ENCODE measurements around the gene ATP9B.

Gene ATP9B

GRCh38 chr18:79410731-79411613, 341.8 kb downstream of the ATP9B start:
- DNase-seq (ENCODE audit: low spot score) = no peak

- no peak for DNase-seq (ENCODE audit: low spot score)
Measured at GRCh38 chr18:79411614-79412526, 342.7 kb downstream of the ATP9B start.

- no peak for DNase-seq (ENCODE audit: low spot score)
Measured at GRCh38 chr18:79413025-79413424, 343.8 kb downstream of the ATP9B start.

GRCh38 chr18:79413426-79413825, 344.2 kb downstream of the ATP9B start:
- no peak for DNase-seq (ENCODE audit: low spot score)

GRCh38 chr18:79413901-79414300, 344.7 kb downstream of the ATP9B start:
- DNase-seq (ENCODE audit: low spot score) = no peak

GRCh38 chr18:79416022-79416676, 347.0 kb downstream of the ATP9B start:
- no peak for DNase-seq (ENCODE audit: low spot score)

GRCh38 chr18:79416677-79417052, 347.5 kb downstream of the ATP9B start:
- no peak for DNase-seq (ENCODE audit: low spot score)

GRCh38 chr18:79418236-79418635, 349.0 kb downstream of the ATP9B start:
- DNase-seq (ENCODE audit: low spot score) = no peak

GRCh38 chr18:79418642-79419041, 349.4 kb downstream of the ATP9B start:
- no peak for DNase-seq (ENCODE audit: low spot score)

GRCh38 chr18:79420033-79420745, 351.0 kb downstream of the ATP9B start:
- DNase-seq (ENCODE audit: low spot score) = no peak

- DNase-seq (ENCODE audit: low spot score) = no peak
Measured at GRCh38 chr18:79421275-79421857, 352.2 kb downstream of the ATP9B start.

- no peak for DNase-seq (ENCODE audit: low spot score)
Measured at GRCh38 chr18:79422022-79422782, 353.0 kb downstream of the ATP9B start.

- no peak for DNase-seq (ENCODE audit: low spot score)
Measured at GRCh38 chr18:79422783-79423165, 353.6 kb downstream of the ATP9B start.

- DNase-seq (ENCODE audit: low spot score) = no peak
Measured at GRCh38 chr18:79423211-79424007, 354.2 kb downstream of the ATP9B start.

GRCh38 chr18:79424008-79424565, 354.9 kb downstream of the ATP9B start:
- DNase-seq (ENCODE audit: low spot score) = no peak

GRCh38 chr18:79424880-79425568, 355.8 kb downstream of the ATP9B start:
- no peak for DNase-seq (ENCODE audit: low spot score)

GRCh38 chr18:79425569-79425886, 356.3 kb downstream of the ATP9B start:
- DNase-seq (ENCODE audit: low spot score) = no peak

GRCh38 chr18:79426376-79427300, 357.4 kb downstream of the ATP9B start:
- DNase-seq (ENCODE audit: low spot score) = no peak

Data from HuH-7 (cell line).